Caco-2 (cell line): ENCODE results near the gene CORO2B. TPM values are rescaled to one million over a fixed set of nuclear protein-coding genes. Genes with fewer than 3 reads are reported as not detected.
"Not testable (repeated sequence)": the region's sequence is repeated elsewhere in the genome, so short reads cannot be mapped to it uniquely, and the experiment has no call there.

Source experiments
- BruUV-seq: library from RNA; stranded (reverse); fragments of 400-500 nt; replicated peaks from 2 replicates; lab custom pipeline; 2021; lab: Mats Ljungman, UMichigan
- CTCF ChIA-PET: fragments of 300-600 bp; sonication (Branson Sonifier 250); formaldehyde crosslinking; loops from one replicate; lab custom pipeline; 2022; ENCODE audit warnings: antibody characterized with exemption; lab: Charles Lee
- POLR2A ChIA-PET: fragments of 300-600 bp; sonication (Branson Sonifier 250); formaldehyde crosslinking; loops from one replicate; lab custom pipeline; 2022; ENCODE audit warnings: antibody characterized with exemption; lab: Charles Lee
- DNase-seq, 2 experiments: peaks; one replicate each; pipeline versions ENCODE4 v3.0.0 to v3.0.0-alpha.2; 2020 to 2022
- H3K27me3 ChIP-seq: replicated peaks from 2 replicates; pipeline ENCODE4 v1.6.0; 2011; ENCODE audit warnings: low read length; ENCODE audit not compliant: control insufficient read depth, insufficient read depth
- H3K36me3 ChIP-seq: 2 replicates; pipeline ENCODE4 v1.5.1; 2011; ENCODE audit warnings: low read length; ENCODE audit not compliant: control insufficient read depth, insufficient read depth
- H3K4me1 ChIP-seq: fragments of 250-450 bp; sonication (Bioruptor Pico); 2 replicates; pipeline ENCODE4 v1.5.1; 2020; ENCODE audit warnings: mild to moderate bottlenecking
- H3K4me3 ChIP-seq: 2 replicates; pipeline ENCODE4 v1.5.1; 2011; ENCODE audit warnings: low read depth, mild to moderate bottlenecking, control low read depth, low read length
- H3K9me3 ChIP-seq: fragments of 250-450 bp; sonication (Bioruptor Pico); 2 replicates; pipeline ENCODE4 v1.5.1; 2020; ENCODE audit warnings: mild to moderate bottlenecking, moderate library complexity
- H3K27ac Mint-ChIP-seq: one replicate; pipeline ENCODE4 v1.8.0; 2022; ENCODE audit warnings: mixed read lengths; ENCODE audit not compliant: unreplicated experiment
- H3K27me3 Mint-ChIP-seq: one replicate; pipeline ENCODE4 v1.8.0; 2022; ENCODE audit warnings: mixed read lengths; ENCODE audit not compliant: insufficient read depth, unreplicated experiment
- H3K36me3 Mint-ChIP-seq: one replicate; pipeline ENCODE4 v1.8.0; 2022; ENCODE audit warnings: mild to moderate bottlenecking, mixed read lengths; ENCODE audit not compliant: insufficient read depth, unreplicated experiment
- H3K4me1 Mint-ChIP-seq: one replicate; pipeline ENCODE4 v1.8.0; 2022; ENCODE audit warnings: low read depth, mixed read lengths; ENCODE audit not compliant: unreplicated experiment
- H3K4me3 Mint-ChIP-seq: one replicate; pipeline ENCODE4 v1.8.0; 2022; ENCODE audit warnings: mild to moderate bottlenecking, moderate library complexity, mixed read lengths; ENCODE audit not compliant: unreplicated experiment
- H3K9me3 Mint-ChIP-seq: one replicate; pipeline ENCODE4 v1.8.0; 2022; ENCODE audit warnings: mixed read lengths; ENCODE audit not compliant: unreplicated experiment
- intact Hi-C: fragments of 100-400 bp; cut with micrococcal nuclease; formaldehyde crosslinking; loops from one replicate; pipeline ENCODE4 v1.10.0; 2022; ENCODE audit not compliant: unreplicated experiment
- total RNA-seq: library from RNA; stranded (reverse); gene quantifications from 2 replicates; pipeline ENCODE4 v1.2.3, GENCODE V29; 2022
- TF ChIP-seq, protein P1 (sequence below), 2 experiments: fragments of 200-600 bp in 1 of 2; IDR thresholded peaks; 1 replicate in 1 of 2; 2 replicates in 1 of 2; pipeline versions ENCODE4 v1.5.1 to v1.8.0; 2011 to 2022; ENCODE audit warnings: antibody characterized with exemption in 1 of 2, control low read depth in 1 of 2, inconsistent platforms in 1 of 2, low read depth in 1 of 2, low read length in 1 of 2, mild to moderate bottlenecking in 1 of 2, moderate library complexity in 1 of 2; ENCODE audit not compliant: insufficient read depth in 1 of 2, severe bottlenecking in 1 of 2, unreplicated experiment in 1 of 2

The CORO2B gene
- total RNA-seq, 1 experiment from 2014 or later: 0.25 TPM

DNA sequence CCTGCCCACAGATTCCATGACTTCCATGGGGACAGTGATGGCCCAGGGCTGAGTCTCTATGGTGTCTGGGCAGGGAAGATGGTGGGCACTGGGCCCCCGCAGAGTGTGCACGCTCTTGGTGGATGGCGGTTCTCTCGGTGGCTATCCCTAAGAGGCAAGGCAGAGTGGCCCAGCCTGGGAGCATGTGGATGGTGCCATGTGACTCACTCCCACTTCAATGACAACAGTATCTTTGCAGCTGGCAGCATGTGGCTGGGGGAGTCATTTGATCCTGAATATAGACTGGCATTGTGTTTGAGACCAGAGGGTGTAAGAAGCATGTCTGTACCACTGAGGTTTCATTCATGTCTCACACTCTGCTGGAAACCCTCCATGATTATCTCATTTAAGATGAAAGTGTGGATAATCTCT is 101.2 kb downstream of the CORO2B start:
- Mint-ChIP-seq H3K27ac (no peak overlapping the region), H3K36me3 (no peaks in the 10 kb centered on the region), H3K4me1 (no peaks in the 10 kb centered on the region), H3K4me3 (no peak overlapping the region), H3K9me3 (no peaks in the 10 kb centered on the region), H3K27me3 (peaks cover 2% of the 10 kb centered on the region)
- Histone ChIP-seq H3K9me3 (no peaks in the 10 kb centered on the region), H3K36me3 (no peaks in the 10 kb centered on the region), H3K4me3 (no peak overlapping the region), H3K4me1 (no peaks in the 10 kb centered on the region), H3K27me3 (no peaks in the 10 kb centered on the region)
- ChIA-PET CTCF (no interaction called here), POLR2A (no interaction called here)
- no TSS peak for BruUV-seq
- intact Hi-C loops: no loop called here
- no peak for DNase-seq
- TF ChIP-seq, protein P1, sequence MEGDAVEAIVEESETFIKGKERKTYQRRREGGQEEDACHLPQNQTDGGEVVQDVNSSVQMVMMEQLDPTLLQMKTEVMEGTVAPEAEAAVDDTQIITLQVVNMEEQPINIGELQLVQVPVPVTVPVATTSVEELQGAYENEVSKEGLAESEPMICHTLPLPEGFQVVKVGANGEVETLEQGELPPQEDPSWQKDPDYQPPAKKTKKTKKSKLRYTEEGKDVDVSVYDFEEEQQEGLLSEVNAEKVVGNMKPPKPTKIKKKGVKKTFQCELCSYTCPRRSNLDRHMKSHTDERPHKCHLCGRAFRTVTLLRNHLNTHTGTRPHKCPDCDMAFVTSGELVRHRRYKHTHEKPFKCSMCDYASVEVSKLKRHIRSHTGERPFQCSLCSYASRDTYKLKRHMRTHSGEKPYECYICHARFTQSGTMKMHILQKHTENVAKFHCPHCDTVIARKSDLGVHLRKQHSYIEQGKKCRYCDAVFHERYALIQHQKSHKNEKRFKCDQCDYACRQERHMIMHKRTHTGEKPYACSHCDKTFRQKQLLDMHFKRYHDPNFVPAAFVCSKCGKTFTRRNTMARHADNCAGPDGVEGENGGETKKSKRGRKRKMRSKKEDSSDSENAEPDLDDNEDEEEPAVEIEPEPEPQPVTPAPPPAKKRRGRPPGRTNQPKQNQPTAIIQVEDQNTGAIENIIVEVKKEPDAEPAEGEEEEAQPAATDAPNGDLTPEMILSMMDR (IDR thresholded peaks at IDR 0.05; ENCODE audit: insufficient read depth in 1 of 2, low read depth in 1 of 2, low read length in 1 of 2, severe bottlenecking in 1 of 2, unreplicated experiment in 1 of 2): no peak

DNA sequence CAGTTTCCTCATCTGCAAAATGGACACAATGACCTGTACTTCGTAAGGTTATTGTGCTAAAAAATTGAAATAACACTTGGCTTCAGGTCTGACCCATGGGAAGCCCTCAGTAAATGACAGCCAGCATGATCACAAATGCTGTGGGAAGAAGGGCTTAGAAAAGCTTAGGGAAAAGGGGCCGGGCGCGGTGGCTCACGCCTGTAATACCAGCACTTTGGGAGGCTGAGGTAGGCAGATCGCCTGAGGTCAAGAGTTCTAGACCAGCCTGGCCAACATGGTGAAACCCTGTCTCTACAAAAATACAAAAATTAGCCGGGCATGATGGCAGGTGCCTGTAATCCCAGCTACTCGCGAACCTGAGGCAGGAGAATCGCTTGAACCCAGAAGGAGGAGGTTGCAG is 102.0 kb downstream of the CORO2B start:
- H3K4me1 Mint-ChIP-seq, CTCF ChIA-PET, BruUV-seq, DNase-seq, H3K27me3 Mint-ChIP-seq, H3K4me1 ChIP-seq, H3K27ac Mint-ChIP-seq, H3K4me3 ChIP-seq, intact Hi-C loops, H3K36me3 Mint-ChIP-seq, H3K27me3 ChIP-seq, H3K9me3 Mint-ChIP-seq, POLR2A ChIA-PET, H3K9me3 ChIP-seq, H3K4me3 Mint-ChIP-seq, H3K36me3 ChIP-seq: not testable (repeated sequence)

- no peak for DNase-seq
- no peak overlapping the region for H3K4me3 ChIP-seq
- POLR2A ChIA-PET: no interaction called here
- CTCF ChIA-PET: no interaction called here
- TF ChIP-seq, protein P1 (IDR thresholded peaks at IDR 0.05; ENCODE audit: insufficient read depth in 1 of 2, low read depth in 1 of 2, low read length in 1 of 2, severe bottlenecking in 1 of 2, unreplicated experiment in 1 of 2): no peak
- no peaks in the 10 kb centered on the region for H3K4me1 ChIP-seq
- no peaks in the 10 kb centered on the region for H3K9me3 ChIP-seq
- no TSS peak for BruUV-seq
- H3K4me3 Mint-ChIP-seq: no peak overlapping the region
- no peaks in the 10 kb centered on the region for H3K4me1 Mint-ChIP-seq
- no peak overlapping the region for H3K27ac Mint-ChIP-seq
- H3K27me3 Mint-ChIP-seq: peaks cover 4% of the 10 kb centered on the region
- no peaks in the 10 kb centered on the region for H3K9me3 Mint-ChIP-seq
- H3K27me3 ChIP-seq: no peaks in the 10 kb centered on the region
- H3K36me3 Mint-ChIP-seq: no peaks in the 10 kb centered on the region
- intact Hi-C loops: no loop called here
- no peaks in the 10 kb centered on the region for H3K36me3 ChIP-seq
These were observed 103.0 kb downstream of the CORO2B start for GRCh38 chr15:68681836-68682235.

- no peaks in the 10 kb centered on the region for H3K36me3 Mint-ChIP-seq
- Histone ChIP-seq H3K27me3 (no peaks in the 10 kb centered on the region), H3K4me1 (no peaks in the 10 kb centered on the region), H3K36me3 (no peaks in the 10 kb centered on the region), H3K9me3 (no peaks in the 10 kb centered on the region), H3K4me3 (no peak overlapping the region)
- TF ChIP-seq, protein P1 (IDR thresholded peaks at IDR 0.05; ENCODE audit: insufficient read depth in 1 of 2, low read depth in 1 of 2, low read length in 1 of 2, severe bottlenecking in 1 of 2, unreplicated experiment in 1 of 2): no peak
- intact Hi-C loops: no loop called here
- no peak overlapping the region for H3K4me3 Mint-ChIP-seq
- H3K27me3 Mint-ChIP-seq: peaks cover 4% of the 10 kb centered on the region
- no peak overlapping the region for H3K27ac Mint-ChIP-seq
- POLR2A ChIA-PET: no interaction called here
- no peak for DNase-seq
- CTCF ChIA-PET: no interaction called here
- no TSS peak for BruUV-seq
- no peaks in the 10 kb centered on the region for H3K4me1 Mint-ChIP-seq
- no peaks in the 10 kb centered on the region for H3K9me3 Mint-ChIP-seq
These were observed 103.5 kb downstream of the CORO2B start for GRCh38 chr15:68682330-68682729.
